ENCODE measurements around the gene ACOXL.

ACOXL gene

DNA sequence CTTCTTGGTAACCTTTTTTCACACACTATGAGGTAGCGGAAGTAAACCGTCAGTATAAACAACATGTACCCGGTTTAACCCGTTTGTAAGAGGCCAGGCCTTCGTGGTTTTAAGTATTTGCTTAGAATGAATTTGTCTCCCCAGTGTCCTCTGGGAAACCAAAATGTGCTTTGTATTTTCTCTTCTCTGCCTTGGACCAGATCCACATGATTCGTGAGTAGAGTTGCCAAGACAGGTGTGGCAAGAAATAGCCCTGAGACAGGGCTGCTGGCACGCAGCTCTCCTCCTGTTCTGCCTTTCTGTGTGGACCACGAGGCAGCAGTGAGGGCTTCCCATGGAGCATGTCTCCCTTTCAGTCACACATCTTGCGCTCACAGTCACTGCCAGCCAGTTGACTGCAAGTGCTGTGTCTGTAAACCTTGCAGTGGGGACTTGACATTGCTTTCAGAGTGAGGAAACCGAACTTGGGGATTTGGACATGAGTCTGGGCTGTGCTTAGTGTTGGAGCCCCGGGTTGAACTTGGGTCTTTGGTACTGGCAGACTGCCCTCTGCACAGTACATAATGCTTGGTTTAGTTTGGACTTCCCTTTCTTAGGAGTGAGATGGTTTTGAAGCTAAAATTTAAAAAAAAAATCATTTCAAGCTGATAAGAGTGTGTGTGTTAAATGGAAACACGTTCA, 407.4 kb downstream of the ACOXL start:
- Mint-ChIP-seq H3K4me3 (no peak overlapping the region), H3K36me3 (ENCODE audit: low read depth) (peaks cover 95% of the 10 kb centered on the region), H3K27me3 (no peaks in the 10 kb centered on the region), H3K4me1 (ENCODE audit: low read depth) (peaks cover 31% of the 10 kb centered on the region), H3K9me3 (no peaks in the 10 kb centered on the region), H3K27ac (no peak overlapping the region)
- intact Hi-C loops (cut with micrococcal nuclease) = no loop called here

DNA sequence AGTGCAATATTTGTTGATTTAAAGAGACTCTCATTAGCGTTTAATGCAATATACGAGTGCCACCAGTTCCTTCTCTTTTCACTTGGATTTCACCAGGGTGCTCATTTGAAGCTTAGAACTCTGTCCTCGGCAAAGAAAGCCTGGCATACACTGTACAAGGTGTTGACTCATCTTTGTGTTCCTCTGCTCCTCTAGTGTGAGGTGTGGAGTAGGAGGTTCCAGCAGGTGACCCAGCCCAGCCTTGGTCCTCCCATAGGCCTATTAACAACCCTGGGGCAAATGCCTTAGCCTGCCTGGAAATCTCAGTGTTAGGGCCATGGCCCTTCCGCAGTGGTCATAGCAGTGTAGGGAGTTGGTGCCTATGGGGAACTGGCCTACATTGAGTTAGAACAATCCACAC, 408.4 kb downstream of the ACOXL start:
- Mint-ChIP-seq H3K36me3 (ENCODE audit: low read depth) (peaks cover 90% of the 10 kb centered on the region), H3K4me3 (no peak overlapping the region), H3K4me1 (ENCODE audit: low read depth) (peaks cover 21% of the 10 kb centered on the region), H3K9me3 (no peaks in the 10 kb centered on the region), H3K27ac (no peak overlapping the region), H3K27me3 (no peaks in the 10 kb centered on the region)
- intact Hi-C loops (cut with micrococcal nuclease) = no loop called here

DNA sequence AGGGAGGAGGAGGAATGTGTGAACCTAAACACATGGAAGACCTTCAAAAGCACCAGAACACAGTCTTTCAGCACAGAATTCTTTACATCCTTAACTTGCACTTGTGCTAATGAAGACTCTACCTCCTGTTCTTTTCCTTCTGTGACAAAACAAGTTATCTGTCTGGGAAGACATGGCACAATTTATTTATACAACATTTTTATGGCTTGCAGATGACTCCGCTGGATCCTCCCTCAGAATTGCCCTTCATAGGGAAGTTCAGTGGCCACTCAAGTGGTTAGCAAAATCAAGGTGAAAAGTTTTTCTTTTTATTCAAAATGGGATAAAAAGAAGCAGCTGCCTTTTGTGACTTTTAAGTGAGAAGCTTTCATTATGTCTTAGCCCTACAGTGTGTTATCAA, 409.7 kb downstream of the ACOXL start:
- no peaks in the 10 kb centered on the region for H3K27me3 Mint-ChIP-seq
- no peak overlapping the region for H3K4me3 Mint-ChIP-seq
- H3K9me3 Mint-ChIP-seq = no peaks in the 10 kb centered on the region
- no peak overlapping the region for H3K27ac Mint-ChIP-seq
- peaks cover 13% of the 10 kb centered on the region for H3K4me1 Mint-ChIP-seq (ENCODE audit: low read depth)
- intact Hi-C loops (cut with micrococcal nuclease) = no loop called here
- peaks cover 87% of the 10 kb centered on the region for H3K36me3 Mint-ChIP-seq (ENCODE audit: low read depth)

DNA sequence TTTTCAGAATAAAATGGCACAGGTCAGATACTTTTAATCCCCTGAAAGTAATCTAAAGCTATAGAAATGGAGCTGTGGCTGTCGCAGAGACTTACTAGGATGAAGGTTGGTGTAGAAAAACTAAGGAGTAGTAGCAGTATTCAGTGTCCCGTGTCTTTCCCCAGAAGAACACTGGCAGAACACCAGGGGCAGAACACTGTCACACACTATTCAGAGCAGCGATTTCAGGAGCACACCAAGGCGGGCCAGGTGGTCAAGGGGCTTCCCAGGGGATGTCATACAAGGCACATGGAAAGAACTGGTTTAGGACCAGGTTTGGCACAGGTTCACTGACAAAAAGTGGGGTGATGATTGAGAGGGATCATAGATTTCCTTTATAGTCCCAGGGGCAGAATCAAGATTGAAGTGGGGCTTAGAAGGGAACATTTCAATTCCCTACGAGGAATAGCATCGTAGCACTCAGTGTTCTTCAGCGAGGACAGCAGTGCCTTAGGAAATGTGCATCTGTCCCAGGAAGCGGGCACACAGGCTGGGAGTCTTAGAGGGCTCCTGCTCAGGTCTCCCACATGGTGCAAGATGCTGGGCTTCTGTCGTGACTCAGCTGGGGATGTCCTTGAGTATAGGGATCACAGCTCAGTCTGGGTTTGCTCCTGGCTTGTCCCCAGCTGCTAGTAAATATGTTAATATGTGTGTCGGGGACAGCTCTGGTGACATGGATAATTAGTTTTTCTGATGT, 410.9 kb downstream of the ACOXL start:
- intact Hi-C loops (cut with micrococcal nuclease) = no loop called here
- H3K4me3 Mint-ChIP-seq = no peak overlapping the region
- peaks cover 9% of the 10 kb centered on the region for H3K4me1 Mint-ChIP-seq (ENCODE audit: low read depth)
- no peaks in the 10 kb centered on the region for H3K27me3 Mint-ChIP-seq
- H3K9me3 Mint-ChIP-seq = no peaks in the 10 kb centered on the region
- peaks cover 84% of the 10 kb centered on the region for H3K36me3 Mint-ChIP-seq (ENCODE audit: low read depth)
- no peak overlapping the region for H3K27ac Mint-ChIP-seq

DNA sequence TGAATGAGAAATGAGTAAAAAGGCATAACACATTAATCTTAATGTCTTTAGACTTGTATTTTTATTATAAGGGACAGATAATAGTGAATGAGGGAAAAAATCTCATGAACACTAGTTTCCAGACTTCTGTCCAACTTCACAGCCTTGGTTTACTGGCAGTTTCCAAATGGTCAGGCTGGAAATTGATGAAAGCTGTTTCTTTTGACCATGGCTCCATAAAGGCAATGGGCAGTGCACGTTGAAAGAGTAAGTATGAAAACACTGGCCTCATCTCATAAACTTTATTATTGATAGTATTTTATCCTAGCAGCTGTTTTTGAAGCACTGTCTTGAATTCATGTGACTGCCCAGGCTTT, 411.4 kb downstream of the ACOXL start:
- H3K36me3 Mint-ChIP-seq (ENCODE audit: low read depth) = peaks cover 84% of the 10 kb centered on the region
- H3K27ac Mint-ChIP-seq = no peak overlapping the region
- no peak overlapping the region for H3K4me3 Mint-ChIP-seq
- H3K4me1 Mint-ChIP-seq (ENCODE audit: low read depth) = peaks cover 9% of the 10 kb centered on the region
- H3K9me3 Mint-ChIP-seq = no peaks in the 10 kb centered on the region
- H3K27me3 Mint-ChIP-seq = no peaks in the 10 kb centered on the region
- intact Hi-C loops (cut with micrococcal nuclease) = no loop called here

GRCh38 chr2:111145103-111145760, 412.9 kb downstream of the ACOXL start:
- H3K36me3 Mint-ChIP-seq (ENCODE audit: low read depth) = peaks cover 83% of the 10 kb centered on the region
- H3K4me1 Mint-ChIP-seq (ENCODE audit: low read depth) = peaks cover 20% of the 10 kb centered on the region
- H3K27me3 Mint-ChIP-seq = no peaks in the 10 kb centered on the region
- H3K27ac Mint-ChIP-seq = no peak overlapping the region
- H3K9me3 Mint-ChIP-seq = no peaks in the 10 kb centered on the region
- intact Hi-C loops (cut with micrococcal nuclease) = no loop called here
- H3K4me3 Mint-ChIP-seq = no peak overlapping the region

DNA sequence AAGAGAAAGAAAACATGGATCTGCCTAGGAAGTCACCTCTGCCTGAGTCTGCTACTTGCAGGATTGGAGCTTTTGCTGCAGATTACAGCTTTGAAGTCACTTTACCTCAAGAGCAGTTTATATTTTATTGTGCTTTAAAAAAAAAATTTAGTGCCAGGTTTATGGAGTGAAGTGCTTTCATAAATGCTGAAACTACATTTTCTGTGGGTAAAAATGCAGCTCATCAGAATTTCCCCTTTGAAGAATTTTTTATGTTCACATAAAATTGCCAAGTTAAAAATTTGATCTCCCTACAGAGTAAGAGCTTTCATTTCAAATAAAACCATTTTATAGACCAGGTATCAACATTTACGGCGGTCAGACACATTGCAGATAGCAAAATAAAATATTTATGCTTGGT, 413.6 kb downstream of the ACOXL start:
- intact Hi-C loops (cut with micrococcal nuclease) = no loop called here
- H3K27ac Mint-ChIP-seq = no peak overlapping the region
- no peak overlapping the region for H3K4me3 Mint-ChIP-seq
- H3K27me3 Mint-ChIP-seq = no peaks in the 10 kb centered on the region
- no peaks in the 10 kb centered on the region for H3K9me3 Mint-ChIP-seq
- H3K36me3 Mint-ChIP-seq (ENCODE audit: low read depth) = peaks cover 83% of the 10 kb centered on the region
- H3K4me1 Mint-ChIP-seq (ENCODE audit: low read depth) = peaks cover 20% of the 10 kb centered on the region

GRCh38 chr2:111148225-111148873, 416.0 kb downstream of the ACOXL start:
- Mint-ChIP-seq H3K36me3 (ENCODE audit: low read depth) (peaks cover 88% of the 10 kb centered on the region), H3K27ac (no peak overlapping the region), H3K27me3 (no peaks in the 10 kb centered on the region), H3K9me3 (no peaks in the 10 kb centered on the region), H3K4me3 (no peak overlapping the region), H3K4me1 (ENCODE audit: low read depth) (peaks cover 16% of the 10 kb centered on the region)
- intact Hi-C loops (cut with micrococcal nuclease) = no loop called here

DNA sequence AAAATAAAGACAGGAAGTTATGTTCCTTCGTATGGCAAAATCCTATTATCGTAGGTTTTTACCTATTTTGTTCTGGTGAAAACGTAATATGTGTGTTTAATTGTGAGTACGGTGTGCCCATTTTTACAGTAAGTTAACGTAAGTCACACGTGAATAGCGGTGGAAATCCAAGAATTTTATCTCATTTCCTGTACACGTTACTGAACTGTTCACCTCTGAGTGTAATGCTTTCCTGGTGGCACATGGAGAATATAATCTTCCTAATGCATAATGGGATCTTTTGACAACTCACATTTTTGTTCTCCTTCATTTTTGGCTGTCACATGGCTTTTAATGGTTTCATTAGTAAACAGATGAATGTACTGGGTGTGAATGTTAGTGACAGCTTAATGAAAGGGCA, 416.6 kb downstream of the ACOXL start:
- intact Hi-C loops (cut with micrococcal nuclease) = no loop called here
- H3K27me3 Mint-ChIP-seq = no peaks in the 10 kb centered on the region
- peaks cover 88% of the 10 kb centered on the region for H3K36me3 Mint-ChIP-seq (ENCODE audit: low read depth)
- no peak overlapping the region for H3K27ac Mint-ChIP-seq
- peaks cover 15% of the 10 kb centered on the region for H3K4me1 Mint-ChIP-seq (ENCODE audit: low read depth)
- no peaks in the 10 kb centered on the region for H3K9me3 Mint-ChIP-seq
- H3K4me3 Mint-ChIP-seq = no peak overlapping the region

DNA sequence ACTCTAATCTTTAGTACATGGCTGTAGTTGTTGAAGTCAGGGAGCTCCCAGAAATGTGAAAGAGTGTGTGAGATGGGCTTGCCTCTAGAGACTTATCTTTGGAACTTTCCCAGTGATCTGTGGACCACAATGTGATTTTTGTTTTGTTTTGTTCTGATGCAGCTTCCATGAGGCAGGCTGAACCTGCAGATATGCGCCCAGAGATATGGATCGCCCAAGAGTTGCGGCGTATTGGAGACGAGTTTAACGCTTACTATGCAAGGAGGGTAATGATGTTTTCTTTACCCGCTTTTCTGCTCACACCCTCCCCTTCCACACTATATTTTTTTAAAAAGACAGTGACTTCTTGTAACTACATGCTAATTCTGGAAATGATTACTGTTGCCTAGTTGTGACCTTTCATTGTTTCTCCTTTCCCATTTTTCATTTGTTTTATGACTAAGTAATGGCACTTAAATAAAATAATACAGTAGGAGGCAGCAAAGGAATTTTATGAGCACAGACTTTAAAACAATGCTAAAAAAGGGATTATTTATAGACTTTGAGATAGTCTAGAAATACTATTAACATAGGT, 417.6 kb downstream of the ACOXL start:
- H3K9me3 Mint-ChIP-seq = no peaks in the 10 kb centered on the region
- peaks cover 15% of the 10 kb centered on the region for H3K4me1 Mint-ChIP-seq (ENCODE audit: low read depth)
- no peaks in the 10 kb centered on the region for H3K27me3 Mint-ChIP-seq
- H3K27ac Mint-ChIP-seq = no peak overlapping the region
- no peak overlapping the region for H3K4me3 Mint-ChIP-seq
- H3K36me3 Mint-ChIP-seq (ENCODE audit: low read depth) = peaks cover 88% of the 10 kb centered on the region
- intact Hi-C loops (cut with micrococcal nuclease) = no loop called here

DNA sequence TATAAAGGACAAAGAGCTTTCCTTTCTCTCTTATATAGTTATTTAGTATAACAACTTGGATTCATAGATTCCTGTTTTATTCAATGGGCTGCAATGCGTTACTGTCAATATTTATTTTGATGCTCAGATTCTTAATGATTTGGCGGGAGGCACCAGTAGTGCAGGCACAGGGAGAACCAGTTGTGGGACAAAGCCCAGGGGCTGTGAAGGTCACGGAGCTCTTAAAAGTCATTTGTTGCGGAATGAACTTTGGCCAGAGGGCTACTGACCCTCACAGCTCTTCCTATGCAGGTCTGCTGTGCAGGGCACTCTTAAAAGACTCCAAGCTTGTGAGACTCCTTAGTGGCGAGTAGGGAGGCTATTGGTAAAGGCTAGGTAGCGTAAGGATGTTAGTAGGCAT, 422.4 kb downstream of the ACOXL start:
- Mint-ChIP-seq H3K27me3 (no peaks in the 10 kb centered on the region), H3K36me3 (ENCODE audit: low read depth) (peaks cover 96% of the 10 kb centered on the region), H3K9me3 (no peaks in the 10 kb centered on the region), H3K4me3 (no peak overlapping the region), H3K4me1 (ENCODE audit: low read depth) (peaks cover 14% of the 10 kb centered on the region), H3K27ac (no peak overlapping the region)
- intact Hi-C loops (cut with micrococcal nuclease) = no loop called here

DNA sequence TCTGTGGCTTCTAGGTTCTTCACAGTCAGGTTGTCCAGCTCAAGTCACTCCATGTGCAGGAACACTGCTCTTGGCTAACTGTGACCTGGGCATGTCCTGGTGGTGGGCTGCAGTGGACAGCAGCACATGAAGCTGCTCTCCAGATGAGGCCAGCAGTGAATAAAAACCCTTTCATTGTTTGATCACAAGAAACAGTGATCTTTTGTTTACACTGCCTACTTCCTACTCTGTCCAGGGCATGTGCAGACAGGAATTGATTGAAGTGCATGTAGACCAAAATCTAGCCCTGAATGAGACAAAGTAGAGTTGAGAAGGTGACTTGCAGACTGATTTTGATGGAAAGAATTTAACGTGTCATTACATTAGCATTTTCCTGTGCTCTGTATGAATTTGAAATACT, 423.2 kb downstream of the ACOXL start:
- Mint-ChIP-seq H3K27ac (no peak overlapping the region), H3K4me1 (ENCODE audit: low read depth) (peaks cover 18% of the 10 kb centered on the region), H3K9me3 (no peaks in the 10 kb centered on the region), H3K36me3 (ENCODE audit: low read depth) (peaks cover 96% of the 10 kb centered on the region), H3K4me3 (no peak overlapping the region), H3K27me3 (no peaks in the 10 kb centered on the region)
- intact Hi-C loops (cut with micrococcal nuclease) = no loop called here

DNA sequence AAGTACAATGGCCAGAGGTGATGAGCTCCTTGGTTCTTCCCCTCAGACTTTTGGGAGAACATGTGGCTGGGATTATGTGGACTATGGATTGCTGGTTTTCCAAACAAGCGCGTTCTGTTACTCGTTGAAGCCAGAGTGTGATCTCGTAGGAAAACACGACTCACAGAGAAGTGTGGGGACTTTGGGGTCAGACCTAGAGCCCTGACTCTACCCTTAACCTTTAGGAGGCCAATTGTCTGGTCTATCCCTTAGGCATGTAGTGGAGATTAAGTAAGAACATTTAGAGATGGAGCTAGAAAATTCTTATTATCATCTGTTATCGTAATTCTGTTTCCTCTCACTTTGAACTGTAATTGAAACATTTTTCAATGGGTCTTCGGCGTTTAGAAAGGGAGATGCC, 424.2 kb downstream of the ACOXL start:
- peaks cover 19% of the 10 kb centered on the region for H3K4me1 Mint-ChIP-seq (ENCODE audit: low read depth)
- H3K27me3 Mint-ChIP-seq = no peaks in the 10 kb centered on the region
- intact Hi-C loops (cut with micrococcal nuclease) = no loop called here
- no peak overlapping the region for H3K4me3 Mint-ChIP-seq
- peaks cover 96% of the 10 kb centered on the region for H3K36me3 Mint-ChIP-seq (ENCODE audit: low read depth)
- H3K27ac Mint-ChIP-seq = no peak overlapping the region
- H3K9me3 Mint-ChIP-seq = no peaks in the 10 kb centered on the region

All from dendritic cell treated with granulocyte-macrophage colony-stimulating factor and Interleukin-4, amounts not matched to agents 40 ng/mL and 50 ng/mL, for 4 days (primary cell).